Choroid plexus epithelial cell (primary cell): Measurements from ENCODE around the gene CCDC187.

Experiments
- DNase-seq: peaks from one replicate; pipeline ENCODE4 v3.0.0-alpha.2; 2010; ENCODE audit warnings: low read depth
- H3K4me3 ChIP-seq: 2 replicates; pipeline ENCODE4 v1.5.1; 2011; ENCODE audit warnings: low read depth, mild to moderate bottlenecking, control low read depth, low read length, moderate library complexity
- TF ChIP-seq, protein P1 (sequence below): conservative IDR thresholded peaks from 2 replicates; pipeline ENCODE4 v1.5.1; 2011; ENCODE audit warnings: low read depth, mild to moderate bottlenecking, control low read depth, inconsistent platforms, low read length, moderate library complexity

The CCDC187 gene

DNA sequence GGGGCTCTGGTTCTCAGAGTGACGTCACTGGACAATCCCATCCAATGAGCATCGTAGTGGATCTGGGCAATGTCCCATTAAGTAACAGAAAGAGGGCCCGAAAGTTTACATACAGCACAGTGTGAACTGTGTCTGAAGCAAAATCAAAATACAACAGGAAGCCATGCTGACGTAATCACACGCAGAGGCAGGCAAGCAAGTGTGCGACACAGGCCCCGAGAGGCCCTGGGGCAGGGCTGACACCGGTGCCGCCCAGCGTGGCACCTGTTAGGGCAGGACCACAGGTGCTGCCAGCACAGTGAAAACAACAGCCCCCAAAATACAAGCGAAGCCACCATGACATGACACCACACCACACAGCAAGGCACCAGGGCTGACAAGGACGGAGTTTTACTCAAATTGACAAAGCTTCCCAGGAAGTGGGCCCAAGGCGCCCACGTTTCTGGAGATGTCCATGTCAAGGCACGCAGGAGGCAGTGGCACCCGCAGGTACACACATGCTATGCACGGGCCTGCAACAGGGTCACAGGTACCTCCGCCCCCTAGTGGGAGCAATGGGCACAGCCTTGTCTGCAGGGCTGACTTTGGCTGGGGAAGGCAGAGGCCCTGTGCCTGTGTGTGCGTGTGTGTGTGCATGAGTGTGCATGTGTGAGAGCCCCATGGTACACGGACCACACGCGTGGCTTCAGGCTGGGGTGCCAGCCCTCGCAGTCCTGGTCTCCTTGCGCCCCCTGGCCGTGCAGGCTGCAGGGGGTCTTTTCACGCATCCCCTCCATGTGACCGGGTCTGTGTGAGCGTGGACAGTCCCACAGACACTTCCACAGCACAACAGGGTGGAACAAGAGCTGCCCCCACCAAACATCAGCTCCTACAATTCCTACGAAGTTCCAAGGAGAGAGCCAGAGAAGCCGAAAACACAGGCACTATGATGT, 77.9 kb downstream of the CCDC187 start:
- H3K4me3 ChIP-seq = no peak overlapping the region
- TF ChIP-seq, protein P1, sequence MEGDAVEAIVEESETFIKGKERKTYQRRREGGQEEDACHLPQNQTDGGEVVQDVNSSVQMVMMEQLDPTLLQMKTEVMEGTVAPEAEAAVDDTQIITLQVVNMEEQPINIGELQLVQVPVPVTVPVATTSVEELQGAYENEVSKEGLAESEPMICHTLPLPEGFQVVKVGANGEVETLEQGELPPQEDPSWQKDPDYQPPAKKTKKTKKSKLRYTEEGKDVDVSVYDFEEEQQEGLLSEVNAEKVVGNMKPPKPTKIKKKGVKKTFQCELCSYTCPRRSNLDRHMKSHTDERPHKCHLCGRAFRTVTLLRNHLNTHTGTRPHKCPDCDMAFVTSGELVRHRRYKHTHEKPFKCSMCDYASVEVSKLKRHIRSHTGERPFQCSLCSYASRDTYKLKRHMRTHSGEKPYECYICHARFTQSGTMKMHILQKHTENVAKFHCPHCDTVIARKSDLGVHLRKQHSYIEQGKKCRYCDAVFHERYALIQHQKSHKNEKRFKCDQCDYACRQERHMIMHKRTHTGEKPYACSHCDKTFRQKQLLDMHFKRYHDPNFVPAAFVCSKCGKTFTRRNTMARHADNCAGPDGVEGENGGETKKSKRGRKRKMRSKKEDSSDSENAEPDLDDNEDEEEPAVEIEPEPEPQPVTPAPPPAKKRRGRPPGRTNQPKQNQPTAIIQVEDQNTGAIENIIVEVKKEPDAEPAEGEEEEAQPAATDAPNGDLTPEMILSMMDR = peak; percentile 94
- peak; percentile 64 for DNase-seq

DNA sequence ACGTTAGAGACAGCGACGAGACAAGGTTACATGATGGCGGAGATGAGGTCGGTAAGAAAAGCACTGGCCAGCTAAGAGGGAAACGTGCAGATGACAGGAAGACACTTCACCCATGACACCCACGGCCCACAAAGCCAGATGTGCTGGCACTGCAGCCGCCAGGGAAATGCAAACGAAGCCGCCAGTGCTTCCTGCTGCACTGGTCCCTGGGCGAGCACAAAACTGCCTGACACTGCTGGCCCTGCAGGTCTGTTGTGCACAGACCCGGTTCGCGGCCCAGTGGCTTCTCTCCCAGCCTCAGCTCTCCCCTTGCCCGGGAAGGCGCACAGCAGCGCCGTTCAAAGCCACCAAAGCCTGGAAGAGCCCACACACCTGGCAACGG, 78.5 kb downstream of the CCDC187 start:
- H3K4me3 ChIP-seq = no peak overlapping the region
- TF ChIP-seq, protein P1 = no peak
- no peak for DNase-seq

DNA sequence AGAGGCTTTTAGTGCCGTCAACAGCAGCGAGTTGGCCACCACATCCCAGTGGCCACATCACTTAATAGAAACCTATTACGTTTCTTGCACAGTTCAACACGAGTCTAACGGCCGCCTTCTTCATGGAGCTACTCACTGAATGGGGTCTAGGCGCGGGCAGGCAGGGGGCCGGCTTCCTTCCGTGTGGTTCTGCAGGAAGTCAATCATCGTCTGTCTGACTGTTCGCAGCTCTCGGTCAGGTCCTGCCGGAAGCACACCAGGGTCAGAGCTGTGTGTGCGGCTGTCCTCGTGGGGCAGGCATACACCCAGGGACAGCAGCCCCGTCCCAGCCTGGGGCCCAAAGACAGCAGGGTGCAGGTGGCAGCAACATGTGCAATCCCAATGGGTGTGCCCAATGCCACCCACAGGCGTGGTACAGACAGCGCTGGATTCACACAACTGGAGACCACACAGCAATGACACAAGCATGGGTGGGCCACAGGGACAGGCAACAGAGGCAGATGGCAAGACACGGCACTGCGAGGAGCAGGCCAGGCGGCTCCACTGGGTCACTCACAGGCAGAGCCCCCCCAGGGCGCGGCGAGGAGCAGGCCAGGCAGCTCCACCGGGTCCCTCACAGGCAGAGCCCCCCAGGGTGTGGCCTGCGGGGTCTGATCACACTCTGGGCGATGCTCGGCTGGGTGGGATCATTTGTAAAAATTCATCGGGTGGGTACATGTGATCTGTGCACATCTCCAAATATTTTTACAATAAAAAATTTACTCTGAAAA, 79.8 kb downstream of the CCDC187 start:
- DNase-seq = no peak
- TF ChIP-seq, protein P1 = no peak
- no peak overlapping the region for H3K4me3 ChIP-seq

DNA sequence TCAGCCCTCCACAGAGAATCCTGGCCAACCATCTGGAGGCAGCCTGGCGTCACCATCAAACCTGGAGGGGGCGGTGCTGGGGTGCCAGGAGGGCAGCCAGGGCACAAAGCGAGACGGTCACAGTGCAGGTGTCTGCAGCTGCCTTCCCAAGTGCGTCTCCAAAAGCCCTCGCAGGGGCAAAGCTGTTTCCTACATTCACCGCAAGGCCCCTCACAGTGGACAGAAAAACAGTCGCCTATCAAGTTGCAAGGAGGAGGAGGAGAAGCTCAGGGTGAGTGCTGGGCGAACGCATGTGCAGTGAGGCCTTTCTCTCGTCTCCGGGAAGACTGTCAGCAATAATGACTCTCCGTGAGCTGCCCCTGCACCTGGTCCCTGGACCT, 81.0 kb downstream of the CCDC187 start:
- no peak for DNase-seq
- H3K4me3 ChIP-seq = no peak overlapping the region
- TF ChIP-seq, protein P1 = no peak

DNA sequence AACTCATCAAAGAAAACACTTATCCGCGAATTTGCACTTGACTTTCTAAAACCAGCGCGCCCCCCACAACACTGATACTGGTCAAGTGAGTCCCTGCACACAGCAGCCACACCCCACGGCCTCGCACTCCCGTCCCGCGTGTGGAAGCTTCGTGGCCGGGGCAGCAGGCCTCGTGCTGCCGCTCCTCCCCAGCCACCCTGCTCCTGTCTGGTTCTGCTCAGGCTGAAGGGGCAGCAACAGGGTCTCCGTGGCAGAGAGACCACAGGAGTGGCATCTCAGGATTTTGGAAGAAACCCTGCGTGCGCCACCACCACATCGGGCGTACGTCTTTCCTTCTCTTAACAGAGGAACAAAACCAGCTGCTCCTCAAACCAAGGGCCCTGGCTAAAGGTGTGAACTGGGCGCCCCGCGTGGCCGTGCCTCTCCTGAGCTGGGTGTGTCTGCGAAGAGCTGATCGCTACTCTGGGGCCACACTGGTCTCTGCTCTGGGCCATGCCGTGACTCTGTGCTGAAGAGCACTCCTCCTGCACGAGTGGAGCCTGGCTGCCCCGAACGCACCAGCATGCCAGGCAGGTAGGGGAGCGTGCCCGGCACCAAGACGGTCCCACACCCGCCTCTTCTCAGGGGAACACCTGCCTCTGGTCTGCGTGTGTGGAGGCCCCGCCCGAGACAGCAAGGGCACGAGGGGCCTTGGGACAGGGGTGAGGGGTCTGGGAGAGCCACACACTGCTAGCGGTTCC, 81.6 kb downstream of the CCDC187 start:
- DNase-seq = no peak
- no peak overlapping the region for H3K4me3 ChIP-seq
- TF ChIP-seq, protein P1 = no peak

DNA sequence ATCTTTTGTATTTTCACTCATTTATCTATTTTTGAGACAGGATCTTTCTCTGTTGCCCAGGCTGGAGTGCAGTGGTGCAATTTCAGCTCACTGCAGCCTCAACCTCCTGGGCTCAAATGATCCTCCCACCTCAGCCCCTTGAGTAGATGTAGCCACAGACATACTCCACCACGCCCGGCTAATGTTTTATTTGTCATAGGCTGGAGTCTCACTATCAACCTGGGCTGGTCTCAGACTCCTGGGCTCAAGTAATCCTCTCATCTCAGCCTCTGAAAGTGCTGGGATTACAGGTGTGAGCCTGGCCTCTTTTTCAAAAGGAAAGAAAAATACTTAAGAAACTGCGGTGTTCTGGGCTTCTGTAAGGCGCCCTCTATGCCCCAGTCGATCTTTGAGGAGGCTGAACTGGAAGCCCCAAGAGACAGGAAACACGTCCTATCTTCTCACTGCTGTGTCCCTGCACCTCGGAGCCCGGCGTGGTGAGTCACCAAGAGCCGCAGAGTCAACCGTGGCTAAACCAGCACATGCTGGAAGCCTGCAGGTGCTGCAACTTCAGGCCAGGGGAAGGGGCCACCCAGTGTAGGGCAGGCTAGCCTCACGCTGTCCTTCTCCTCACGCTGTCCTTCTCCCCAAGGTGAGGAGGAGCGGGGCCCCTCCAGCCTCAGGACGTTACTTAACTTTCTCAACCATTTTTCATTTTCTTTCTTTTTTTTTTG, 83.7 kb downstream of the CCDC187 start:
- H3K4me3 ChIP-seq = no peak overlapping the region
- peak; percentile 57 for DNase-seq
- TF ChIP-seq, protein P1 = no peak
